Kidney (tissue), 14 donors: ENCODE measurements around the gene ACADVL. TPM values are rescaled to one million over a fixed set of nuclear protein-coding genes. Genes with fewer than 3 reads are reported as not detected.
A peak's percentile ranks its signal among the peaks of the same experiment; 100 is the strongest.

Experiments used
- DNase-seq, 5 donors: peaks; one replicate each; pipeline ENCODE4 v3.0.0-alpha.2; 2013 to 2020
- FAIRE-seq: peaks from 2 replicates; lab custom pipeline; 2012; peaks lifted over from hg19 to GRCh38; lab: Jason Lieb, UNC
- H3K27ac ChIP-seq, 2 donors: one replicate each; pipeline ENCODE4 v1.7.0; 2013; ENCODE audit warnings: low read depth in 2 of 2, low read length in 2 of 2, inconsistent platforms in 1 of 2
- H3K27me3 ChIP-seq: one replicate; pipeline ENCODE4 v1.7.1; 2013; ENCODE audit warnings: low read length, inconsistent platforms; ENCODE audit not compliant: control insufficient read depth, insufficient read depth
- H3K36me3 ChIP-seq, 3 donors: one replicate each; pipeline versions ENCODE4 v1.7.0 to v1.7.1; 2013; ENCODE audit warnings: low read length in 3 of 3, control low read depth in 1 of 3, inconsistent platforms in 1 of 3; ENCODE audit not compliant: insufficient read depth in 3 of 3, control insufficient read depth in 2 of 3
- H3K4me1 ChIP-seq, 3 donors: one replicate each; pipeline versions ENCODE4 v1.7.0 to v1.7.1; 2013; ENCODE audit warnings: low read length in 3 of 3, inconsistent platforms in 1 of 3, low read depth in 1 of 3; ENCODE audit not compliant: control insufficient read depth in 2 of 3, insufficient read depth in 2 of 3
- H3K4me3 ChIP-seq, 3 donors: one replicate each; pipeline versions ENCODE4 v1.7.0 to v1.8.1; 2013; ENCODE audit warnings: low read length in 3 of 3, control low read depth in 1 of 3, inconsistent platforms in 1 of 3
- H3K9ac ChIP-seq, 3 donors: one replicate each; pipeline versions ENCODE4 v1.7.0 to v1.7.1; 2013; ENCODE audit warnings: low read length in 3 of 3, control low read depth in 1 of 3, inconsistent platforms in 1 of 3
- H3K9me3 ChIP-seq, 3 donors: one replicate each; pipeline versions ENCODE4 v1.7.0 to v1.7.1; 2013; ENCODE audit warnings: low read length in 3 of 3, control low read depth in 1 of 3, inconsistent platforms in 1 of 3; ENCODE audit not compliant: control insufficient read depth in 2 of 3, insufficient read depth in 1 of 3
- CTCF ChIP-seq: IDR thresholded peaks from 3 replicates; pipeline ENCODE4 v1.5.1; 2012; ENCODE audit warnings: mild to moderate bottlenecking, moderate library complexity, borderline replicate concordance; ENCODE audit not compliant: insufficient read depth; ENCODE audit errors: extremely low read depth
- intact Hi-C: fragments of 100-400 bp; cut with DNase I; formaldehyde crosslinking; loops from one replicate; pipeline ENCODE4 v1.11.1; 2022
- polyA plus RNA-seq: library from polyadenylated mRNA; stranded (reverse); fragments of 350-450 nt; fragmentation: Illumina TruSeq; extraction: RNeasy Lipid Tissue Mini Kit (QIAGEN cat#74804); gene quantifications from one replicate; pipeline ENCODE4 v1.2.3, GENCODE V29; 2014; ENCODE audit warnings: low read depth, low replicate concordance; ENCODE audit not compliant: insufficient read depth
- total RNA-seq: library from RNA; stranded (reverse); fragmentation: NEBNext Ultra II Directional; extraction: Animal tissue kit (Norgen Biotek cat#: 25700); gene quantifications from one replicate; pipeline ENCODE4 v1.2.1, GENCODE V29; 2021
- donor health status: control.
- donor health status: control.
- donor health status: control.
- donor health status: control.
- donor health status: control.
- donor health status: DM: yes; HTN: yes; CAD: no.
- donor health status: Normal renal cell carcinoma (clear cell type).

The ACADVL gene
- total and polyA plus RNA-seq, 2 donors from 2014 or later = 689 to 1,202 TPM

GRCh38 chr17:7203391-7203790, 16.3 kb upstream of the ACADVL start:
- Histone ChIP-seq H3K27me3 (no peaks in the 10 kb centered on the region), H3K36me3 (peaks cover 0 to 9% (median 0%) of the 10 kb centered on the region in 3 donors), H3K27ac (no peak overlapping the region), H3K4me1 (no peaks in the 10 kb centered on the region), H3K9me3 (no peaks in the 10 kb centered on the region), H3K4me3 (no peak overlapping the region), H3K9ac (no peak overlapping the region)
- DNase-seq (peak in 1 of 5 donors; percentile 51), FAIRE-seq (no peak)
- intact Hi-C loops = no loop called here
- no peak for TF ChIP-seq CTCF

GRCh38 chr17:7204336-7204735, 15.4 kb upstream of the ACADVL start:
- DNase-seq = peak in 1 of 5 donors; percentile 82
- no peak for TF ChIP-seq CTCF
- Histone ChIP-seq H3K4me1 (no peaks in the 10 kb centered on the region), H3K27me3 (no peaks in the 10 kb centered on the region), H3K9me3 (no peaks in the 10 kb centered on the region), H3K4me3 (peak overlapping the region in 1 of 3 donors; percentile 67), H3K36me3 (peaks cover 0 to 9% (median 0%) of the 10 kb centered on the region in 3 donors), H3K27ac (no peak overlapping the region), H3K9ac (no peak overlapping the region)
- no peak for FAIRE-seq
- intact Hi-C loops = no loop called here

- TF ChIP-seq CTCF = no peak
- H3K9ac ChIP-seq = peak overlapping the region; percentile 26 to 75 (median 38)
- H3K9me3 ChIP-seq = no peaks in the 10 kb centered on the region
- intact Hi-C loops = no loop called here
- DNase-seq (peak; percentile 91 to 96 (median 95)), FAIRE-seq (no peak)
- H3K4me3 ChIP-seq = peak overlapping the region; percentile 52 to 67 (median 58)
- H3K27ac ChIP-seq = no peak overlapping the region
- H3K27me3 ChIP-seq = no peaks in the 10 kb centered on the region
- peaks cover 0 to 9% (median 0%) of the 10 kb centered on the region in 3 donors for H3K36me3 ChIP-seq
- H3K4me1 ChIP-seq = no peaks in the 10 kb centered on the region
Observed at GRCh38 chr17:7204828-7205461, 14.8 kb upstream of the ACADVL start.
